EH (cell line): ENCODE results near the gene RCOR1.

Experiments
- DNase-seq: peaks from one replicate; pipeline ENCODE4 v3.0.0-alpha.2; 2015; ENCODE audit warnings: low read depth

The RCOR1 gene

DNA sequence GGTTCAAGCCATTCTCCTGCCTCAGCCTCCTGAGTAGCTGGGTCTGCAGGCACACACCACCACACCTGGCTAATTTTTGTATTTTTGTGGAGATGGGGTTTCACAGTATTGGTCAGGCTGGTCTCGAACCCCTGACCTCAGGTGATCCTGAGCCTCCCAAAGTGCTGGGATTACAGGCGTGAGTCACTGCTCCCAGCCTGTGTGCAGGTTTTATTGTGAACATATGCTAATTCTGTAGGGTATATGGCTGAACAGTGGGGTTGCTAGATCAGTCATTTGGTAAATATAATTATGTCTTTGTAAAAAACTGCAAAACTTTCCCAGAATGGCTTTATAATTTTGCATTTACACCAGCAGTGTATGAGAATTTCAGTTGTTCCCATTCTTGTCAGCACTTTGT, 85.9 kb downstream of the RCOR1 start:
- DNase-seq, result no peak

DNA sequence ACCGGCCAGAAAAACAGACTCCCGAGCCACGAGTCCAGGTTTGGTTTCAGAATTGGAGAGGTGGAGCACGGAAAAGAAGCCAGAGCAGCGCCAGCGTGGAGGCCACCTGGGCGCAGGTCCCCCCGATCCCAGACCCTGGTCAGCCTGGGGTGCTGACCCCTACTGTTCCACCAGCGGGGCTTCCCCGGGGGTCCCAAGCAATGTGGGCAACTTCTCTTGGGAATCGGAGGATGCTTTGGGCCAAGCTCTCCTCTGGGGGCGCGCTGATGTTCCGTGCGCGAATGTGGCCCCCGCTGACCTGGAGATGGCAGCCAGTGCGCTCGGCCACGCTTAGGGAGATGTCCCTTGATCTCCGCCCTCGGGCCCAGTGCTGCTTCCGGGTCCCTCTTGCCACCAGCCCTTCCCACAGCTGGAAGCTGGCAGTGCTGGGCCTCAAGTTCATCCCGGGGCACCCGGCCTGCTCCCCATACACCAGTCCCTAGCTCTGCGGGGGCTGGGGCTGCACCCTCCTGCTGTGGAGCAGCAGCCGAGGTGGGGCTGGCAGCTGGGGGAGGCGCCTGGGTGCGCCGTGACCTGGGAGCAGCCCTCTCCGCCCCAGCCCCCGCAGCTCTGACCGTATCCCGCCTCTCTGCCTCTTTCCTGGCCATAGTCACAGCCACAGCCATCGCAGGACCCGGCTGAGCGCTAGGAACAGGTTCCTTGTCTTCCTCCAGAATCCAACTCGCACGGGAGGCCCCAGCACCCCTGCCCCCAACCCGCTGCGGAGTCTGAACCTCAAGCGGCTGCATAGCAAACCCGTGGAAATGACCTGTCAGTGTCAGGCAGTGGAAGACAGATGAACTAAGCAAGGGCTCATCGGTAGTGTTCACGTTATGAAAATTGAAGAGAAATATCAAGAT, 91.2 kb downstream of the RCOR1 start:
- DNase-seq, result no peak

GRCh38 chr14:102684298-102684663, 91.8 kb downstream of the RCOR1 start:
- DNase-seq, result no peak

DNA sequence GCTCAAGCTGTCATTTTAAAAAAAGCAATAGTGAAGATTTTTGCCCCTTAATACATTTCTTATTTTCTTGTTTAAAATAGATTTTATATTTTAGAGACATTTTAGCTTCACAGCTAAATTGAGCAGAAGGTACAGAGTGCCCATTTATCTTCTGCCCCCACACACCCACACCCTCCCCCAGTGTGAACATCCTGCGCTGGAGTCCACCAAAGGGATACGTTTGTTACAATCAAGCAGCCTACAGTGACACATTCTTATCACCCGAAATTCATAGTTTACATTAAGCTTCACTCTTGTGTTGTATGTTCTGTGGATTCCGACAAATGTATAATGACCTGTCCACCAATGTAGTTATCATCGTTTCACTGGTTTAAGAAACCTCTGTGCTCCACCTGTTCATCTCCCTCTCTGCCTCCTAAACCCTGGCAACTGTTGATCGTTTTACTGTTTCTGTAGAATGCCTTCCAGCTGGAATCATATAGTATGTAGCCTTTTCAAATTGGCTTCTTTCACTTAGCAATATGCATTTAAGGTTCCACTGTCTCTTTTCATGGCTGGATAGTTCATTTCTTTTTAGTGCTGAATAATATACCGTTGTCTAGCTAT, 93.8 kb downstream of the RCOR1 start:
- DNase-seq, result no peak

GRCh38 chr14:102688290-102688689, 95.8 kb downstream of the RCOR1 start:
- no peak for DNase-seq

- no peak for DNase-seq
These were observed 98.2 kb downstream of the RCOR1 start for GRCh38 chr14:102690509-102691286.

DNA sequence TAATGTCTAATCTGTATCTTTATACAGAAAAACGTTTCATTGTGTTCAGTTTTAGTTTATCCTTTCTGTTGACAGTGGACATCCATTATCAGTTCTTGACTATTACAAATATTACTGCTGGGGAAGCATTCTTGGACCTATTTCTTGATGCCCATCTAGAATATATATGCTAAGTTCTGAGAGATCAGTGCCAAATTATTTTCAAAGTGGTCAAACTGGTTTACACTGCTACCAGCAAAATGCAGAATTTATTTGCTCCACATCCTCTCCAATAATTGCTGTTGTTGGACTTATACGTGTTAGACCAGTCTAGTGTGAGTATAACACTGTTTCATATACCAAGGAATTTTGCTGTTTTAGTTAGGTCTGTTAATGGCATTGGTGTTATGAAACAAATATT, 99.3 kb downstream of the RCOR1 start:
- no peak for DNase-seq

DNA sequence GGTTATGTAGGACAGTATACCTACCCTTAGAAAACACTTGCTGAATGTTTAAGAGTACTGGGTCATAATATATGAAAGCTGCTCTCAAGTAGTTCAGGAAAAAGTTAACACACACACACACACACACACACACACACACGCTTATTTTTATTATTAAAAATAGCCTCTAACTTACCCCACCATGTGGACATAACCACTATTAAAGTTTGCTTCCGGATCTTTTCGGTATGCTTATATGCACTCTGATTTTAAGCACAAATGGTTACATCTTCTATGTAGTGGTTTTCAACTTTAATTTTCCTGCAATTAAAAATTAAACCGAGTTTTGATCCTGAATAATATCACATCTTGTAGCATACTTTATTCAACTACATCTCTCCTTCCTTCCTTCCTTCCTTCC, 99.9 kb downstream of the RCOR1 start:
- DNase-seq, result no peak

GRCh38 chr14:102693006-102693755, 100.7 kb downstream of the RCOR1 start:
- DNase-seq, result no peak

DNA sequence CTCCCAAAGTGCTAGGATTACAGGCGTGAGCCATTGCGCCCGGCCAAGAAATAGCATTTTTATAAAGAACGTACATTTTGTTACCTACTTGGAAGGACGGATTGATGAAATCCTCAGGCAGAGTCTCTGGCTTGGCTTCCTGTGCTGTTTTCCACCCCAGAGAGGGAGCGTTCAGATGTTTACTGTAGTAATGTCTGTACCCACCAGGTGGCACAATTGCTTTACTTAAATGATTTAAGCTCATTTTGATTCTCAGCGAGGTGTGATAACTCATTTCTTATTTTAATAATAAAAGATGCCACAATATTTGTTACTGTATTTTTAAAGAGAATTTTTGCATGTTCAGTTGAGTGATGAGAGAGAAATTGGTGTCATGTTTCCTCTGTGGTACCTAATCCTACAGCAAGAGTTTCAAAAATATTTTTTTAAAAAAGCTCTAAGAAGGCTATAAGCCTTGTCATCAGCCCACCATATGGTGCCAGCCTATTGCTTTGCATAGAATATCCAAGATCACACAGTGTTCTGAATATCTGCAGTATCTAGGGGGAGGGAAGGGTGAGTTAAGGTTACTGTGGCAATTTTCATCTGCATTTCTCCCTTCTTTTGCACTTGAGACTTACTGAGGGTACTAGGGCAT, 102.2 kb downstream of the RCOR1 start:
- DNase-seq, result peak; percentile 74

DNA sequence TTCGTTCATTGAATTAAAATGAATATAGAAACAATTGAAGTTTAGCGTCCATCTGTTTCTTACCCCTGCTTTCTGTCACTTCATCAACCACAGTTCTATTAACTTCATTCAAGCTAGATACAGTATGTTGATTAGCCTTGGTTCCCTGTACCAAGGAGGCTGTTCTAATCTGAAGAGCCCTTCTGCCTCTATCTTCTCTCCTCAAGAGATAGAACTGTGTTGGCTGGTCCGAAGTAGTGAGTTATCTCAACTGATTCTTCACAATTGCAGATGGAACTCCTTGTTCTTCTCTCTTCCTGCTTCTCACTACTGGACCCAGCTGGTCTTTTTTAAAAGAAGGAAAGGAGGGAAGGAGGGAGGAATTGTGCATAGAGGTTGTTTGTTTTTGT, 102.7 kb downstream of the RCOR1 start:
- DNase-seq, result no peak

DNA sequence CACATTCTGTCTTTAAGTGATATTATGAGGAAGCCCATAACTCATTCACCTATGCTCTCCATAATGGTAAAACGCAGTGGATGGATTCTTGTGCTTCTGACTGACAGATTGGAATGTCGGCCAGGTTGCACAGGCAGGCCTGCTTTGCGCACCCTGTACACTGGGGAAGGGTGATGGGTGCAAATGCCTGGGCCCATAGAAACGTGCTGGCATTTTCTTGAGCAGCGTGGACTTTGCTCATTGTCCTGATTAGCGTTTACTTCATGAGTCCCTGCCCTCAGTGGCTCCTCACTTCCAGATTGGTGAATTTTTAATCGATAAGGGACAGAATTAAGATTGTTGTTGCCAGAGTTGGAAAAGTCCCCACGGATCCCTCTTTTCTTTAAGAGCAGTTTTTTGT, 103.9 kb downstream of the RCOR1 start:
- DNase-seq, result no peak

GRCh38 chr14:102696856-102697495, 104.5 kb downstream of the RCOR1 start:
- DNase-seq, result peak; percentile 39

- no peak for DNase-seq
These were observed 105.1 kb downstream of the RCOR1 start for GRCh38 chr14:102697501-102697900.

DNA sequence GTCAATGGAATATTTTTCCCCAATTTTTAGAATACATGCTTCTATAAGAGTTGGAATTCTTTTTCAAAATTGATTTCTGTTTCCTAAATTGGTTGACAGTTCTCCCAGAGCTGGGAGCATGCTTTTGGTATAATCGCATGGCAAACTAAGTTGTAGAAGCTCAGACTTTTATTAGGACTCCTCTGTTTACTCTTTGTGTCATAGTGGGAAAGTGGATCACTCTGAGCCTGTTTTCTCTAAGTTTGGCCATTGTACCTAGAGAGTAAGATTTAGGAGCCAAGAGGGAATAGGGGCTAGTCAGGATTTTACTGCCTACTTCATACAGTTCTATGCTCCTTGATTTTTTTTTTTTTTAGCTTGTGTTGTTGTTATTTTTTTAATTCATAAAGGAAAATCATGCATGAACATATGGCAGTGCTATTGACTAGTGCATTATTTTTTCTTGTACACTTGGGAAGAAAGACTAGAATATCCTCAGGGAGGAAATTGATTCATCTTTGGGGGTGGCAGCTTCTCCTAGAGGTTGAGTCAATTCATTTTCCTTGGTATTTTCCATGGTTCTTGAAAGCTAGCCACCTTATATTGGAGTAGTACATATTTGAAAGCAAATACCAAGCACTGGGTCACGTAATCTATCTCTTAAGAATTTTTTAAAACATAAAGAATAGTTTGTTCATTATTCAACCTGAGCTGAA, 107.1 kb downstream of the RCOR1 start:
- DNase-seq, result peak; percentile 20

DNA sequence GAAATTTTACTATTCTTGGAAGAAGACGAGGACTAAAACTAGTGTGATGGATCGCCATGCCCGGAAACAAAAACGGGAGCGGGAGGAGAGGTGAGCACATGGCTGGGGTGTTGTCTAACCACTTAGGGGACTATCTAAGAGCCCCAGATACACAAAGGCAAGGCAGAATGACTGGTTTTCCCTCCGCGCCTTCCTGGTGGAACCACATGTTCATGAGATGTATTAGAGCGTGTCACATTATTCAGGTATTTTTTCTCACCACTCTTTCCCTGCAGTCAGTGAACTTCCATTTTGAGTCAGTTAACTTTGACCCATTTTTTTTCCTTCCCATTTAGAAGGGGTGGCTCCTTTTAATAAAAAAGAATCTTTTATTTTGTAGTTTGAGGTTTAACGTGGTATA, 116.0 kb downstream of the RCOR1 start:
- DNase-seq, result no peak

DNA sequence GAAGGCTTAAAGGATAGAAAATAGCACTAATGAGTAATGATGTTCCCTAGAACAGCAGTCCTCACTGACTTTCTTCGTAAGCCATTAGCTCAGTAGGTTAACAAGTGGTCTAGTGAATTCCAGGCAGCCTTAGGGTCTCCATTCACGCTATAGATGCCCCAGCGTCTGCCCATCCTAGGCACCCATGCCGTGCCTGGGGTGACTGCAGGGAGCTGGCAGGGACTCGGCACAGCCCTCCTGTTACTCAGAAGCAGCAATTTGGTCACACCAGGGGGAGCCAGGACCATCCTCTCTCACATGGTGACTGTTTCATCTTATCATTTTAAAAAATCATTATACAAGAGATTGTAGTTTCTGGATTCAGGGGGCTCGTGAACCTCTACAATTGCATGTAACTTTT, 118.8 kb downstream of the RCOR1 start:
- DNase-seq, result no peak

DNA sequence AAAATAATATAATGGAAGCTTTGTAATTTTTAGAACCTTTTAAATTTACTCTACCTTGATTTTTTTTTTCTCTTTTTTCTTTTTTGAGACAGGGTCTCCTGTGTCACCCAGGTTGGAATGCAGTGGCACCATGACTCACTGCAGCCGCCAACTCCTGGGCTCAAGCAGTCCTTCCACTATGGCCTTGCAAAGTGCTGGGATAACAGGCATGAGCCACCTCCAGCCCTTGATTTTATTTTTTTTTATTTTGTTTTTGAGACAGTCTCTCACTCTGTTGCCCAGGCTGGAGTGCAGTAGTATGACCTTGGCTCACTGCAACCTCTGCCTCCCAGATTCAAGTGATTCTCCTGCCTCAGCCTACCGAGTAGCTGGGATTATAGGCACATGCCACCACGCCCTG, 119.5 kb downstream of the RCOR1 start:
- DNase-seq, result peak; percentile 15

- DNase-seq, result no peak
These were observed 124.8 kb downstream of the RCOR1 start for GRCh38 chr14:102717276-102717675.

- no peak for DNase-seq
These were observed 130.2 kb downstream of the RCOR1 start for GRCh38 chr14:102722646-102723045.

- no peak for DNase-seq
These were observed 131.2 kb downstream of the RCOR1 start for GRCh38 chr14:102723650-102724049.
